Measurements from ENCODE around the gene MAP1A.

GRCh38 chr15:43529587-43530345, 12.4 kb downstream of the MAP1A start:
- TF ChIP-seq, protein P1, sequence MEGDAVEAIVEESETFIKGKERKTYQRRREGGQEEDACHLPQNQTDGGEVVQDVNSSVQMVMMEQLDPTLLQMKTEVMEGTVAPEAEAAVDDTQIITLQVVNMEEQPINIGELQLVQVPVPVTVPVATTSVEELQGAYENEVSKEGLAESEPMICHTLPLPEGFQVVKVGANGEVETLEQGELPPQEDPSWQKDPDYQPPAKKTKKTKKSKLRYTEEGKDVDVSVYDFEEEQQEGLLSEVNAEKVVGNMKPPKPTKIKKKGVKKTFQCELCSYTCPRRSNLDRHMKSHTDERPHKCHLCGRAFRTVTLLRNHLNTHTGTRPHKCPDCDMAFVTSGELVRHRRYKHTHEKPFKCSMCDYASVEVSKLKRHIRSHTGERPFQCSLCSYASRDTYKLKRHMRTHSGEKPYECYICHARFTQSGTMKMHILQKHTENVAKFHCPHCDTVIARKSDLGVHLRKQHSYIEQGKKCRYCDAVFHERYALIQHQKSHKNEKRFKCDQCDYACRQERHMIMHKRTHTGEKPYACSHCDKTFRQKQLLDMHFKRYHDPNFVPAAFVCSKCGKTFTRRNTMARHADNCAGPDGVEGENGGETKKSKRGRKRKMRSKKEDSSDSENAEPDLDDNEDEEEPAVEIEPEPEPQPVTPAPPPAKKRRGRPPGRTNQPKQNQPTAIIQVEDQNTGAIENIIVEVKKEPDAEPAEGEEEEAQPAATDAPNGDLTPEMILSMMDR (IDR thresholded peaks at IDR 0.05; ENCODE audit: extremely low read depth in 1 of 2, insufficient read depth in 1 of 2, low read depth in 1 of 2, low read length in 2 of 2), result no peak
- TF ChIP-seq POLR2A (IDR thresholded peaks at IDR 0.05; ENCODE audit: low read depth, low read length) (no peak), EZH2 (IDR thresholded peaks at IDR 0.05; ENCODE audit: borderline replicate concordance, low read depth, low read length, severe bottlenecking) (no peak)

All from endothelial cell of umbilical vein (primary cell).